HG02623 (cell line): ENCODE measurements around the gene STAC3.

Experiments used
- ATAC-seq: cut with Tn5 transposase; IDR thresholded peaks from one replicate; pipeline ENCODE4 v1.9.1; 2021; ENCODE audit warnings: moderate library complexity; ENCODE audit not compliant: unreplicated experiment

Gene STAC3

GRCh38 chr12:57195186-57195585 is 55.8 kb downstream of the STAC3 start:
- no peak for ATAC-seq

GRCh38 chr12:57194253-57194652 is 56.7 kb downstream of the STAC3 start:
- ATAC-seq, result no peak

GRCh38 chr12:57193706-57194245 is 57.2 kb downstream of the STAC3 start:
- no peak for ATAC-seq
